Liver (tissue), 9 donors: ENCODE data around the gene ALMS1. TPM values are rescaled to one million over a fixed set of nuclear protein-coding genes. Genes with fewer than 3 reads are reported as not detected.

Experiments used
- DNase-seq: peaks from one replicate; pipeline ENCODE4 v3.0.0-alpha.2; 2017; ENCODE audit warnings: low spot score
- H3K27ac ChIP-seq, 2 donors: one replicate each; pipeline ENCODE4 v1.7.0; 2013; ENCODE audit warnings: inconsistent platforms in 2 of 2, low read length in 2 of 2, control low read depth in 1 of 2, low read depth in 1 of 2, mild to moderate bottlenecking in 1 of 2
- H3K27me3 ChIP-seq, 4 donors: one replicate each; pipeline versions ENCODE4 v1.6.1 to v1.7.0; 2013; ENCODE audit warnings: low read length in 3 of 4, inconsistent platforms in 1 of 4, mild to moderate bottlenecking in 1 of 4, moderate library complexity in 1 of 4; ENCODE audit not compliant: control insufficient read depth in 4 of 4, insufficient read depth in 4 of 4
- H3K36me3 ChIP-seq, 4 donors: one replicate each; pipeline versions ENCODE4 v1.6.1 to v1.7.0; 2013; ENCODE audit warnings: low read length in 3 of 4, mild to moderate bottlenecking in 3 of 4, low read depth in 1 of 4, moderate library complexity in 1 of 4; ENCODE audit not compliant: control insufficient read depth in 4 of 4, insufficient read depth in 3 of 4
- H3K4me1 ChIP-seq, 4 donors: one replicate each; pipeline versions ENCODE4 v1.6.1 to v1.7.0; 2013; ENCODE audit warnings: low read length in 3 of 4, mild to moderate bottlenecking in 3 of 4, moderate library complexity in 1 of 4; ENCODE audit not compliant: control insufficient read depth in 4 of 4, insufficient read depth in 4 of 4
- H3K4me3 ChIP-seq, 3 donors: one replicate each; pipeline versions ENCODE4 v1.6.1 to v1.7.0; 2013; ENCODE audit warnings: low read length in 3 of 3, control low read depth in 1 of 3, low read depth in 1 of 3, mild to moderate bottlenecking in 1 of 3
- H3K9ac ChIP-seq, 2 donors: one replicate each; pipeline ENCODE4 v1.7.0; 2013; ENCODE audit warnings: low read length in 2 of 2, mild to moderate bottlenecking in 2 of 2, moderate library complexity in 2 of 2, control low read depth in 1 of 2, low read depth in 1 of 2
- H3K9me3 ChIP-seq, 4 donors: one replicate each; pipeline versions ENCODE4 v1.6.1 to v1.7.0; 2013; ENCODE audit warnings: low read length in 3 of 4; ENCODE audit not compliant: control insufficient read depth in 4 of 4
- EGR1 ChIP-seq, 2 donors: IDR thresholded peaks; 2 replicates each; pipeline ENCODE4 v1.6.1; 2016 to 2018; ENCODE audit warnings: antibody characterized with exemption in 2 of 2, low read depth in 2 of 2
- FOXA1 ChIP-seq: IDR thresholded peaks from 2 replicates; pipeline ENCODE4 v1.6.1; 2016; ENCODE audit warnings: antibody characterized with exemption
- FOXA2 ChIP-seq: IDR thresholded peaks from 2 replicates; pipeline ENCODE4 v1.6.1; 2016; ENCODE audit warnings: antibody characterized with exemption
- GABPA ChIP-seq, 2 donors: IDR thresholded peaks in 1 of 2; conservative IDR thresholded peaks in 1 of 2; 2 replicates each; pipeline ENCODE4 v1.6.1; 2016; ENCODE audit warnings: antibody characterized with exemption in 2 of 2, mild to moderate bottlenecking in 1 of 2, moderate library complexity in 1 of 2
- HNF4A ChIP-seq, 2 donors: conservative IDR thresholded peaks; 2 replicates each; pipeline ENCODE4 v1.6.1; 2016; ENCODE audit warnings: antibody characterized with exemption in 2 of 2, mild to moderate bottlenecking in 2 of 2
- HNF4G ChIP-seq: IDR thresholded peaks from 2 replicates; pipeline ENCODE4 v1.6.1; 2016; ENCODE audit warnings: antibody characterized with exemption
- JUND ChIP-seq, 2 donors: IDR thresholded peaks; 2 replicates each; pipeline ENCODE4 v1.6.1; 2016; ENCODE audit warnings: antibody characterized with exemption in 2 of 2
- NR2F2 ChIP-seq: IDR thresholded peaks from 2 replicates; pipeline ENCODE4 v1.6.1; 2016; ENCODE audit warnings: antibody characterized with exemption
- RAD21 ChIP-seq, 2 donors: IDR thresholded peaks; 2 replicates each; pipeline ENCODE4 v1.6.1; 2016; ENCODE audit warnings: antibody characterized with exemption in 2 of 2, mild to moderate bottlenecking in 2 of 2
- RXRA ChIP-seq, 2 donors: IDR thresholded peaks; 2 replicates each; pipeline ENCODE4 v1.6.1; 2017 to 2018; ENCODE audit warnings: antibody characterized with exemption in 2 of 2, mild to moderate bottlenecking in 1 of 2
- SP1 ChIP-seq: IDR thresholded peaks from 2 replicates; pipeline ENCODE4 v1.6.1; 2018; ENCODE audit warnings: antibody characterized with exemption, mild to moderate bottlenecking
- TAF1 ChIP-seq: conservative IDR thresholded peaks from 2 replicates; pipeline ENCODE4 v1.6.1; 2016; ENCODE audit warnings: antibody characterized with exemption, mild to moderate bottlenecking
- YY1 ChIP-seq: IDR thresholded peaks from 2 replicates; pipeline ENCODE4 v1.6.1; 2016; ENCODE audit warnings: antibody characterized with exemption, mild to moderate bottlenecking
- WGBS: extraction: QIAGEN DNeasy Blood & Tissue Kit; methylation state at CpG from one replicate; pipeline ENCODE4 v1.1.7; 2013; 5-methylcytosine and 5-hydroxymethylcytosine counted together
- polyA plus RNA-seq, 2 donors: library from polyadenylated mRNA; stranded (reverse) in 1 of 2; unstranded in 1 of 2; fragments of 200-250 nt in 1 of 2; fragments of >200 nt in 1 of 2; fragmentation: Nextera tagmentation in 1 of 2; extraction: Ambion mirVana in 1 of 2; gene quantifications; one replicate each; pipeline versions ENCODE4 v1.2.1 to v1.2.3, GENCODE V29; 2013 to 2015
- total RNA-seq, 2 donors: library from RNA; depleted of rRNA; stranded (reverse); fragments of >200 nt; gene quantifications; one replicate each; pipeline ENCODE4 v1.2.3, GENCODE V29; 2014
- TF ChIP-seq, protein P1 (sequence below): IDR thresholded peaks from 2 replicates; pipeline ENCODE4 v1.6.1; 2016; ENCODE audit warnings: antibody characterized with exemption
- TF ChIP-seq, protein P2 (sequence below): IDR thresholded peaks from 2 replicates; pipeline ENCODE4 v1.6.1; 2016; ENCODE audit warnings: antibody characterized with exemption
- TF ChIP-seq, protein P3 (sequence below): IDR thresholded peaks from 2 replicates; pipeline ENCODE4 v1.6.1; 2016; ENCODE audit warnings: antibody characterized with exemption, mild to moderate bottlenecking
- TF ChIP-seq, protein P4 (sequence below): IDR thresholded peaks from 2 replicates; pipeline ENCODE4 v1.6.1; 2016; ENCODE audit warnings: antibody characterized with exemption
- TF ChIP-seq, protein P5 (sequence below): fragments of 150-350 bp; IDR thresholded peaks from 2 replicates; pipeline ENCODE4 v1.5.1; 2017; ENCODE audit warnings: improper control_type of control experiment, low read depth, low read length; ENCODE audit not compliant: missing input control
- donor health status: healthy.
- donor health status: healthy.
- donor health status: healthy.
- donor health status: healthy.
- donor health status: healthy.

ALMS1 gene
- total and polyA plus RNA-seq, 4 donors: 2.1 to 18.3 (median 7.0) TPM

DNA sequence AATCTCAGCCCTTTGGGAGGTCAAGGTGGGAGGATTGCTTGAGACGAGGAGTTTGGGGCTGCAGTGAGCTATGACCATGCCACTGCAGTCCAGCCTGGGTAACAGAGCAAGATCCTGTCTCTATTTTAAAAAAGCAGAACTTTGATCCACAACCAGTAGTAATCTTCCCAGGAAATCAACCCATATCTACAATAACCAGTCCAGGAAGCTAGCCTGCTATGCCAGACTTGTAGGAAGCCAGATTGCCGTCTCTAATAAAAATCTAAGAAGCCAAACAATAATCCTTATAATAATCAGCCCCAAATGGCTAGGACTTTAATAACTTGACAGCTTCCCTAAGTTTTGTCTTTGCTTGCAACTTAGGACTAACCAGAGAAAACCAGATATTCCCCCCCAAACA is 9.0 kb upstream of the ALMS1 start:
- Histone ChIP-seq H3K4me3 (no peak overlapping the region), H3K27me3 (no peaks in the 10 kb centered on the region), H3K4me1 (no peaks in the 10 kb centered on the region), H3K27ac (no peak overlapping the region), H3K36me3 (no peaks in the 10 kb centered on the region), H3K9ac (no peak overlapping the region), H3K9me3 (peaks cover 0 to 3% (median 0%) of the 10 kb centered on the region in 4 donors)
- DNase-seq: no peak
- WGBS: 85% methylated on average over 2 of the region's 2 CpGs
- no peak for TF ChIP-seq HNF4A (conservative IDR thresholded peaks at IDR 0.05)
- no peak for TF ChIP-seq RXRA (IDR thresholded peaks at IDR 0.05)
- no peak for TF ChIP-seq FOXA1
- TF ChIP-seq YY1: no peak
- no peak for TF ChIP-seq RAD21 (IDR thresholded peaks at IDR 0.05)
- TF ChIP-seq, protein P1, sequence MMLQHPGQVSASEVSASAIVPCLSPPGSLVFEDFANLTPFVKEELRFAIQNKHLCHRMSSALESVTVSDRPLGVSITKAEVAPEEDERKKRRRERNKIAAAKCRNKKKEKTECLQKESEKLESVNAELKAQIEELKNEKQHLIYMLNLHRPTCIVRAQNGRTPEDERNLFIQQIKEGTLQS: no peak
- TF ChIP-seq EGR1 (IDR thresholded peaks at IDR 0.05; ENCODE audit: low read depth in 2 of 2): no peak
- TF ChIP-seq SP1: no peak
- TF ChIP-seq, protein P2, sequence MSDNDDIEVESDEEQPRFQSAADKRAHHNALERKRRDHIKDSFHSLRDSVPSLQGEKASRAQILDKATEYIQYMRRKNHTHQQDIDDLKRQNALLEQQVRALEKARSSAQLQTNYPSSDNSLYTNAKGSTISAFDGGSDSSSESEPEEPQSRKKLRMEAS: no peak
- TF ChIP-seq, protein P3, sequence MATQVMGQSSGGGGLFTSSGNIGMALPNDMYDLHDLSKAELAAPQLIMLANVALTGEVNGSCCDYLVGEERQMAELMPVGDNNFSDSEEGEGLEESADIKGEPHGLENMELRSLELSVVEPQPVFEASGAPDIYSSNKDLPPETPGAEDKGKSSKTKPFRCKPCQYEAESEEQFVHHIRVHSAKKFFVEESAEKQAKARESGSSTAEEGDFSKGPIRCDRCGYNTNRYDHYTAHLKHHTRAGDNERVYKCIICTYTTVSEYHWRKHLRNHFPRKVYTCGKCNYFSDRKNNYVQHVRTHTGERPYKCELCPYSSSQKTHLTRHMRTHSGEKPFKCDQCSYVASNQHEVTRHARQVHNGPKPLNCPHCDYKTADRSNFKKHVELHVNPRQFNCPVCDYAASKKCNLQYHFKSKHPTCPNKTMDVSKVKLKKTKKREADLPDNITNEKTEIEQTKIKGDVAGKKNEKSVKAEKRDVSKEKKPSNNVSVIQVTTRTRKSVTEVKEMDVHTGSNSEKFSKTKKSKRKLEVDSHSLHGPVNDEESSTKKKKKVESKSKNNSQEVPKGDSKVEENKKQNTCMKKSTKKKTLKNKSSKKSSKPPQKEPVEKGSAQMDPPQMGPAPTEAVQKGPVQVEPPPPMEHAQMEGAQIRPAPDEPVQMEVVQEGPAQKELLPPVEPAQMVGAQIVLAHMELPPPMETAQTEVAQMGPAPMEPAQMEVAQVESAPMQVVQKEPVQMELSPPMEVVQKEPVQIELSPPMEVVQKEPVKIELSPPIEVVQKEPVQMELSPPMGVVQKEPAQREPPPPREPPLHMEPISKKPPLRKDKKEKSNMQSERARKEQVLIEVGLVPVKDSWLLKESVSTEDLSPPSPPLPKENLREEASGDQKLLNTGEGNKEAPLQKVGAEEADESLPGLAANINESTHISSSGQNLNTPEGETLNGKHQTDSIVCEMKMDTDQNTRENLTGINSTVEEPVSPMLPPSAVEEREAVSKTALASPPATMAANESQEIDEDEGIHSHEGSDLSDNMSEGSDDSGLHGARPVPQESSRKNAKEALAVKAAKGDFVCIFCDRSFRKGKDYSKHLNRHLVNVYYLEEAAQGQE: no peak
- TF ChIP-seq HNF4G: no peak
- TF ChIP-seq, protein P4, sequence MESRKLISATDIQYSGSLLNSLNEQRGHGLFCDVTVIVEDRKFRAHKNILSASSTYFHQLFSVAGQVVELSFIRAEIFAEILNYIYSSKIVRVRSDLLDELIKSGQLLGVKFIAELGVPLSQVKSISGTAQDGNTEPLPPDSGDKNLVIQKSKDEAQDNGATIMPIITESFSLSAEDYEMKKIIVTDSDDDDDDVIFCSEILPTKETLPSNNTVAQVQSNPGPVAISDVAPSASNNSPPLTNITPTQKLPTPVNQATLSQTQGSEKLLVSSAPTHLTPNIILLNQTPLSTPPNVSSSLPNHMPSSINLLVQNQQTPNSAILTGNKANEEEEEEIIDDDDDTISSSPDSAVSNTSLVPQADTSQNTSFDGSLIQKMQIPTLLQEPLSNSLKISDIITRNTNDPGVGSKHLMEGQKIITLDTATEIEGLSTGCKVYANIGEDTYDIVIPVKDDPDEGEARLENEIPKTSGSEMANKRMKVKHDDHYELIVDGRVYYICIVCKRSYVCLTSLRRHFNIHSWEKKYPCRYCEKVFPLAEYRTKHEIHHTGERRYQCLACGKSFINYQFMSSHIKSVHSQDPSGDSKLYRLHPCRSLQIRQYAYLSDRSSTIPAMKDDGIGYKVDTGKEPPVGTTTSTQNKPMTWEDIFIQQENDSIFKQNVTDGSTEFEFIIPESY: no peak
- no peak for TF ChIP-seq JUND (IDR thresholded peaks at IDR 0.05)
- TF ChIP-seq FOXA2: no peak
- no peak for TF ChIP-seq TAF1
- TF ChIP-seq, protein P5, sequence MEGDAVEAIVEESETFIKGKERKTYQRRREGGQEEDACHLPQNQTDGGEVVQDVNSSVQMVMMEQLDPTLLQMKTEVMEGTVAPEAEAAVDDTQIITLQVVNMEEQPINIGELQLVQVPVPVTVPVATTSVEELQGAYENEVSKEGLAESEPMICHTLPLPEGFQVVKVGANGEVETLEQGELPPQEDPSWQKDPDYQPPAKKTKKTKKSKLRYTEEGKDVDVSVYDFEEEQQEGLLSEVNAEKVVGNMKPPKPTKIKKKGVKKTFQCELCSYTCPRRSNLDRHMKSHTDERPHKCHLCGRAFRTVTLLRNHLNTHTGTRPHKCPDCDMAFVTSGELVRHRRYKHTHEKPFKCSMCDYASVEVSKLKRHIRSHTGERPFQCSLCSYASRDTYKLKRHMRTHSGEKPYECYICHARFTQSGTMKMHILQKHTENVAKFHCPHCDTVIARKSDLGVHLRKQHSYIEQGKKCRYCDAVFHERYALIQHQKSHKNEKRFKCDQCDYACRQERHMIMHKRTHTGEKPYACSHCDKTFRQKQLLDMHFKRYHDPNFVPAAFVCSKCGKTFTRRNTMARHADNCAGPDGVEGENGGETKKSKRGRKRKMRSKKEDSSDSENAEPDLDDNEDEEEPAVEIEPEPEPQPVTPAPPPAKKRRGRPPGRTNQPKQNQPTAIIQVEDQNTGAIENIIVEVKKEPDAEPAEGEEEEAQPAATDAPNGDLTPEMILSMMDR: no peak
- TF ChIP-seq NR2F2: no peak
- no peak for TF ChIP-seq GABPA (IDR thresholded peaks at IDR 0.05 in 1 of 2, conservative IDR thresholded peaks at IDR 0.05 in 1 of 2)
